Measurements from ENCODE around the gene TUBA4A.

GRCh38 chr2:219219784-219220532 is 33.8 kb downstream of the TUBA4A start:
- TF ChIP-seq POLR2A (IDR thresholded peaks at IDR 0.05), result no peak
- TF ChIP-seq, protein P1, sequence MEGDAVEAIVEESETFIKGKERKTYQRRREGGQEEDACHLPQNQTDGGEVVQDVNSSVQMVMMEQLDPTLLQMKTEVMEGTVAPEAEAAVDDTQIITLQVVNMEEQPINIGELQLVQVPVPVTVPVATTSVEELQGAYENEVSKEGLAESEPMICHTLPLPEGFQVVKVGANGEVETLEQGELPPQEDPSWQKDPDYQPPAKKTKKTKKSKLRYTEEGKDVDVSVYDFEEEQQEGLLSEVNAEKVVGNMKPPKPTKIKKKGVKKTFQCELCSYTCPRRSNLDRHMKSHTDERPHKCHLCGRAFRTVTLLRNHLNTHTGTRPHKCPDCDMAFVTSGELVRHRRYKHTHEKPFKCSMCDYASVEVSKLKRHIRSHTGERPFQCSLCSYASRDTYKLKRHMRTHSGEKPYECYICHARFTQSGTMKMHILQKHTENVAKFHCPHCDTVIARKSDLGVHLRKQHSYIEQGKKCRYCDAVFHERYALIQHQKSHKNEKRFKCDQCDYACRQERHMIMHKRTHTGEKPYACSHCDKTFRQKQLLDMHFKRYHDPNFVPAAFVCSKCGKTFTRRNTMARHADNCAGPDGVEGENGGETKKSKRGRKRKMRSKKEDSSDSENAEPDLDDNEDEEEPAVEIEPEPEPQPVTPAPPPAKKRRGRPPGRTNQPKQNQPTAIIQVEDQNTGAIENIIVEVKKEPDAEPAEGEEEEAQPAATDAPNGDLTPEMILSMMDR (IDR thresholded peaks at IDR 0.05), result no peak

Measured in testis (tissue), 2 donors.